GM10248 (cell line): ENCODE data around the gene BLOC1S1.

Experiments used
- CTCF ChIA-PET: fragments of 300-600 bp; sonication (Branson Sonifier 250); formaldehyde crosslinking; extraction: SDS; loops from one replicate; lab custom pipeline; 2021; ENCODE audit warnings: antibody characterized with exemption; lab: Yijun Ruan, JAX
- POLR2A ChIA-PET: fragments of 350-650 bp; sonication (Branson Sonifier 250); formaldehyde crosslinking; extraction: SDS; loops from one replicate; lab custom pipeline; 2020; ENCODE audit warnings: antibody characterized with exemption; lab: Yijun Ruan, JAX
- DNase-seq: peaks from one replicate; pipeline ENCODE4 v3.0.0; 2012; ENCODE audit errors: extremely low spot score
- TF ChIP-seq, protein P1 (sequence below): IDR thresholded peaks from 2 replicates; pipeline ENCODE4 v1.5.1; 2012; ENCODE audit warnings: mild to moderate bottlenecking, low read depth; ENCODE audit errors: extremely low read depth, missing control alignments, control extremely low read depth

The BLOC1S1 gene

DNA sequence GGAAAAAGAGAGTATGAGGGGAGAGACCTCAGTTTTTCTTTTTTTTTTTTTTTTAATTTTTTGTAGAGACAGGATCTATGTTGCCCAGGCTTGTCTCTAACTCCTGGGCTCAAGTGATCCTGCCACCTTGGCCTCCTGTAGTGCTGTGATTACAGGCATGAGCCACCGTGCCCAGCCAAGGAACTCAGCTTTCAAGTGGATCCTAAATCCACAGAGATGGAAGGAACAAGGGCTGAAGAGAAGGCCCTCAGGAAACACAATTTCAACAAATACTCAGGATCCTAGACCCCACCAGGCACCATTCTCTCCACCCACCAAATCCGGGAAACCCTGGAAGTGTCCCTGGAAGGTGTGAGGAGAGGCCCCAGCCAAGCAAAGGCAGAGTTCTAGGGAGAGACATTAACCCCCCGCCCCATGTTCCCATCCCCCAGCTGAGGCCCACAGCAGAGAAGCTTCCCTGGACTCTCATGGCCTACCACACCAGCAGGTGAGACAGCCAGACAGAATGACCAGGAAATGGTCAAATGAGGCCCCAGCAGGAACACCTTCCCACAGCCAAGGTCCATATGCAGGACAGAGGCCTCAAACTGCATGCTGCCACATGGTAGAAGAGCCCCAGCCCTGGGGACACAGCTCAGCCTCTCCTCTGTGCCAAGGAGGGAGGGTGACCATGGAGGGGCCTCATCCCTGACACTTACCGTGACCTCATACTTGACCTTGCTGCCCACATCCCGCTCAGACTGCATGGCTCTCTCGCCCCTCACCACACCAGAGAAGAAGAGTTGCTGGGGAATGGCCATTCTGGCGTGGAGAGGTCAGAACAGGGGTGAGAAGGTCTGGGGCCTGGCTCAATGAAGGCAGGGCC, 22.3 kb upstream of the BLOC1S1 start:
- TF ChIP-seq, protein P1, sequence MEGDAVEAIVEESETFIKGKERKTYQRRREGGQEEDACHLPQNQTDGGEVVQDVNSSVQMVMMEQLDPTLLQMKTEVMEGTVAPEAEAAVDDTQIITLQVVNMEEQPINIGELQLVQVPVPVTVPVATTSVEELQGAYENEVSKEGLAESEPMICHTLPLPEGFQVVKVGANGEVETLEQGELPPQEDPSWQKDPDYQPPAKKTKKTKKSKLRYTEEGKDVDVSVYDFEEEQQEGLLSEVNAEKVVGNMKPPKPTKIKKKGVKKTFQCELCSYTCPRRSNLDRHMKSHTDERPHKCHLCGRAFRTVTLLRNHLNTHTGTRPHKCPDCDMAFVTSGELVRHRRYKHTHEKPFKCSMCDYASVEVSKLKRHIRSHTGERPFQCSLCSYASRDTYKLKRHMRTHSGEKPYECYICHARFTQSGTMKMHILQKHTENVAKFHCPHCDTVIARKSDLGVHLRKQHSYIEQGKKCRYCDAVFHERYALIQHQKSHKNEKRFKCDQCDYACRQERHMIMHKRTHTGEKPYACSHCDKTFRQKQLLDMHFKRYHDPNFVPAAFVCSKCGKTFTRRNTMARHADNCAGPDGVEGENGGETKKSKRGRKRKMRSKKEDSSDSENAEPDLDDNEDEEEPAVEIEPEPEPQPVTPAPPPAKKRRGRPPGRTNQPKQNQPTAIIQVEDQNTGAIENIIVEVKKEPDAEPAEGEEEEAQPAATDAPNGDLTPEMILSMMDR = no peak
- DNase-seq = no peak
- POLR2A ChIA-PET = no interaction called here
- CTCF ChIA-PET = interaction anchor here (1.2 kb wide), 1 partner anchor 16 kb away, joined by 3 read pairs; no protein-coding TSS in a partner anchor

DNA sequence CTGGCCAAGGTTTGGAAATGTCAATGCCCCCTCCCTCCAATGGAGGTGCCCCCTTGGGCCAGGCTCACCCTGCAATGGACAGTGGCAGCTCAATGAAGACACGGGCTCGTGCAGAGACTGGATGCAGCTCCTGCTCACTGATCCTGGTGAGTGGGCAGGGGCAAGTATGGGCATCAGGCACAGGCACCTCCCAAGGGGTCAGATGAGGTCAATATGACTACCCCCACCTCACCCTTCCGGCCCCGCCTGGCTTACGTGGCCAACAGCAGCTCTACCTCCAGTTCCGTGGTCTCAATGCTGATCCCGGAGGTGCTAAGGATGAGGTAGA, 21.7 kb upstream of the BLOC1S1 start:
- ChIA-PET CTCF (interaction anchor here (1.2 kb wide), 1 partner anchor 17 kb away, joined by 3 read pairs; no protein-coding TSS in a partner anchor), POLR2A (no interaction called here)
- TF ChIP-seq, protein P1 = no peak

DNA sequence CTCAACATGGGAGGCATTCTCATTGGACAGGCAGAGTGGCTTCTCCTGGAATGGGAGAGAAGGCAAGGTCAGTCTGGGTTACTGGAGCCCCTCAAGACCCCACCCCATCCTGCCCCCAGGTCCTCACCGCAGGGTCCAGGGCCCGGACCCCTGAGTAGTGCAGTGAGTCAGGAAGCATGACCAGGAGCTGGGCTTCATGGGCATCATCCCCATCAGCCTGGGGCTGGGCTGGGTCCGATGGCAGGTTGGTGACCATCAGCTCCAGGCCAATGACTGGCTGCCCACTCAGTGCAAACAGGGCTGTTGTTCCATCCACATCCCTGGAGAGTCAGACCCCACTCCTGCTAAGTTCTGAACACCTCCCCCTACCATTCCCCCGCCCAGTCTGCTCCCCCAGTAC, 21.2 kb upstream of the BLOC1S1 start:
- DNase-seq = no peak
- TF ChIP-seq, protein P1 = no peak
- ChIA-PET POLR2A (no interaction called here), CTCF (interaction anchor here (3.1 kb wide), 1 partner anchor 11 kb away, joined by 17 read pairs; no protein-coding TSS in a partner anchor)

More for the DNA sequence above, 21.7 kb upstream of the BLOC1S1 start:
- DNase-seq = no peak

DNA sequence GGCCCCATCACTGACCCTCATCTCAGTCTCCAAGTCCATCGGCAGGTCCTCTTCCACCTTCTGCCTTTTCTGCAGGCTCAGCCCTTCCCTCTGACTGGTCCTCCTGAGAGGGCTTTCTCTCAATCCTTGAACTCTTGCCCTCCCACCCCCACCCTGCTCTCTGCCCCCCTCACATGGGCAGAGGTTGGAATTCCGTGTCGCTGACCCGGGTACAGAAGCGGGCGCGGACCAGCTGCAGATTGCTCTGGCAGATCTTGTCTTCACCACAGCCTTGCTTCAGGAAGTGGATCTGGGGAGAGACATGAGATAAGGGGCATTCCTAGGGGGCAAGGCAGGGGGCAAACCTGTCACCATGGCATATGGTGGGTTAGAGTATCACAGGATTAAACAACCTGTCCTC, 20.5 kb upstream of the BLOC1S1 start:
- no peak for DNase-seq
- CTCF ChIA-PET = interaction anchor here (1.3 to 3.1 kb wide), 2 partner anchors 10 to 39 kb away, joined by 6 to 17 read pairs; no protein-coding TSS in a partner anchor

DNA sequence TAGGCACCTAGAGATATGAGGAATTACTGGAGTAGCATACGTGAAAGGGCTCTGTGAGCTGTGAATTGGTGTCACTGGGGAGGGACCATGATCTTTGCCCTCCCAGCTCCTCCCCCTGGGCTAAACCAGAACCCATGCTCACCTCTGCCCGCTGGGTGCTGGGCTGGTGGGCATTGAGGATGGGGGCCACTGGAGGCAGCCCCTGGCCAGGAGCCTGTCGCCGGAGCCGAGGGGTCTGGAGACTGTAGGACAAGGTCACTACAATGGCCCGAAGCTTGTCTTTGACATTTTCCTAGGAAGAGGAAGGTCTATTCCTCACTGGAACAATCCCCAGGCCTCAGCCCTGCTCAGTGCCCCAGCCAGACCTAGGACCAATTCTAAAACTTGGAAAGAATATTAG, 19.7 kb upstream of the BLOC1S1 start:
- no peak for DNase-seq
- CTCF ChIA-PET = interaction anchor here (1.0 to 3.1 kb wide), 6 partner anchors 9 to 50 kb away, joined by 3 to 17 read pairs (median 4); partner anchors contain the start of gene RDH5

More for the DNA sequence above, 20.5 kb upstream of the BLOC1S1 start:
- TF ChIP-seq, protein P1 = no peak
- POLR2A ChIA-PET = no interaction called here

DNA sequence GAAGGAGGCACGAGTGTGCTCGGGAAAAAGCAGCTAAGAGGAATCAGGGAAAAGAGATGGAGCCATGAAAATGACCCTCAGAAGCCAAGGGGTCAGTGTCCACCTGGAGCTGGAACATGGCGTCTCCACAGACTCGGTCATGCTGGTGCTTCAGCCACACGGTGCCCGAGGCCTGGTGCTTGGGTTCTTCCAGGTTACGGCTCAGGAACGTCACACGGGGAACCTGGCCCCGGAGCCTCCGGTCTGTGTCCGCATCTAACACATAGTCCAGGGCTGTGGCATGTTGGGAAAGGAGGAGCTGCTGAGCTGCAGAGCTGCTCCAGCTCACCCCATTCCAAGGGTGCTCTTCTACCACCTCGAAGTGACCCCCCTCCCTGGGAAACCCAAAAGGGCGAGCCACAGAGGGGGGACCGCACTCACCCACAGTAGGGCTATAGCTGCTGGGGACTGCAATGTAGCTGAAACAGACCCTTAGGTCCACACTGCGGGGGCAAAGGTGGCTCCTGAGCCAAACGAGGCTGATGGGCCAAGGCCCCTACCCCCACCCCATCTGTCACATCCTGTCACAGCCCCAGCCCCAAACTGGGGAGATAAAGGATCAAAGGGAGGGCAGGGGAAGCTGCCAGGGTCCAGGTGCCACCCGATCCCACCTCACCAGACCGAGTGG, 18.9 kb upstream of the BLOC1S1 start:
- ChIA-PET POLR2A (no interaction called here), CTCF (interaction anchor here (1.0 to 3.1 kb wide), 7 partner anchors 9 to 50 kb away, joined by 3 to 17 read pairs (median 4); partner anchors contain the start of genes BLOC1S1 and RDH5)
- TF ChIP-seq, protein P1 = no peak
- DNase-seq = no peak

More for the DNA sequence above, 19.7 kb upstream of the BLOC1S1 start:
- TF ChIP-seq, protein P1 = no peak
- POLR2A ChIA-PET = no interaction called here
